ENCODE data around the gene PCNX1.
A peak's percentile ranks its signal among the peaks of the same experiment; 100 is the strongest.

Gene PCNX1

GRCh38 chr14:70956511-70956910 is 49.3 kb downstream of the PCNX1 start:
- no peak for DNase-seq (ENCODE audit: low read depth, low spot score)
- in situ Hi-C loops (cut with HindIII; ENCODE audit: low sequenced_read_pairs): no loop called here
- TF ChIP-seq CTCF (IDR thresholded peaks at IDR 0.05; ENCODE audit: low read depth, low read length): no peak
- no peak overlapping the region for H3K4me3 ChIP-seq (ENCODE audit: low read depth, low read length)

- in situ Hi-C loops (cut with HindIII; ENCODE audit: low sequenced_read_pairs): no loop called here
- DNase-seq (ENCODE audit: low read depth, low spot score): no peak
- H3K4me3 ChIP-seq (ENCODE audit: low read depth, low read length): no peak overlapping the region
- no peak for TF ChIP-seq CTCF (IDR thresholded peaks at IDR 0.05; ENCODE audit: low read depth, low read length)
These were observed 50.5 kb downstream of the PCNX1 start for GRCh38 chr14:70957710-70958109.

GRCh38 chr14:70962935-70963334 is 55.7 kb downstream of the PCNX1 start:
- no peak overlapping the region for H3K4me3 ChIP-seq (ENCODE audit: low read depth, low read length)
- DNase-seq (ENCODE audit: low read depth, low spot score): no peak
- in situ Hi-C loops (cut with HindIII; ENCODE audit: low sequenced_read_pairs): no loop called here
- TF ChIP-seq CTCF (IDR thresholded peaks at IDR 0.05; ENCODE audit: low read depth, low read length): no peak

- no peak overlapping the region for H3K4me3 ChIP-seq (ENCODE audit: low read depth, low read length)
- DNase-seq (ENCODE audit: low read depth, low spot score): no peak
- in situ Hi-C loops (cut with HindIII; ENCODE audit: low sequenced_read_pairs): no loop called here
These were observed 57.2 kb downstream of the PCNX1 start for GRCh38 chr14:70964492-70964891.

GRCh38 chr14:70971560-70971959 is 64.3 kb downstream of the PCNX1 start:
- TF ChIP-seq CTCF (IDR thresholded peaks at IDR 0.05; ENCODE audit: low read depth, low read length): no peak
- in situ Hi-C loops (cut with HindIII; ENCODE audit: low sequenced_read_pairs): no loop called here
- DNase-seq (ENCODE audit: low read depth, low spot score): no peak
- H3K4me3 ChIP-seq (ENCODE audit: low read depth, low read length): no peak overlapping the region

More at GRCh38 chr14:70964492-70964891, 57.2 kb downstream of the PCNX1 start:
- TF ChIP-seq CTCF (IDR thresholded peaks at IDR 0.05; ENCODE audit: low read depth, low read length): no peak

- peak; percentile 93 for TF ChIP-seq CTCF (IDR thresholded peaks at IDR 0.05; ENCODE audit: low read depth, low read length)
- peak; percentile 87 for DNase-seq (ENCODE audit: low read depth, low spot score)
- in situ Hi-C loops (cut with HindIII; ENCODE audit: low sequenced_read_pairs): no loop called here
- no peak overlapping the region for H3K4me3 ChIP-seq (ENCODE audit: low read depth, low read length)
These were observed 65.1 kb downstream of the PCNX1 start for GRCh38 chr14:70972107-70972976.
